Lung microvascular endothelial cell (primary cell): Measurements from ENCODE around the gene TUBGCP4. TPM values are rescaled to one million over a fixed set of nuclear protein-coding genes. Genes with fewer than 3 reads are reported as not detected.
"Not testable (repeated sequence)": the region's sequence is repeated elsewhere in the genome, so short reads cannot be mapped to it uniquely, and the experiment has no call there.

Source experiments
- DNase-seq, 2 donors: peaks; one replicate each; pipeline versions ENCODE4 v3.0.0 to v3.0.0-alpha.2; 2010; ENCODE audit warnings: low read depth in 2 of 2
- total RNA-seq: library from RNA; depleted of rRNA; stranded (reverse); fragments of >200 nt; gene quantifications from 2 replicates; pipeline ENCODE4 v1.2.1, GENCODE V29; 2014

The TUBGCP4 gene
- 6.5 and 8.5 TPM in 2 replicates for total RNA-seq

GRCh38 chr15:43370975-43371974 is at the start of gene TUBGCP4, which contains the start of gene ZSCAN29:
TSS of gene TUBGCP4 (plus strand) at chr15:43371101. CDS start at chr15:43371355, 254 bp downstream.
TSS of gene ZSCAN29 (minus strand) at chr15:43371043. CDS start at chr15:43369913, 1,130 bp downstream.
- DNase-seq = peak; percentile 72 to 77

GRCh38 chr15:43325039-43325684 is 45.7 kb upstream of the TUBGCP4 start:
- no peak for DNase-seq

GRCh38 chr15:43329217-43329959 is 41.5 kb upstream of the TUBGCP4 start:
- peak in 1 of 2 donors; percentile 33 for DNase-seq

- DNase-seq = peak; percentile 92 to 94
These were observed 40.7 kb upstream of the TUBGCP4 start, which contains the start of gene LCMT2 for GRCh38 chr15:43329960-43330779. TSS of gene LCMT2 (minus strand) at chr15:43330573. CDS start at chr15:43330489, 84 bp downstream.

GRCh38 chr15:43330780-43331087 is 40.2 kb upstream of the TUBGCP4 start:
- no peak for DNase-seq

- DNase-seq = no peak
These were observed 24.6 kb upstream of the TUBGCP4 start for GRCh38 chr15:43346305-43346704.

GRCh38 chr15:43347114-43347513 is 23.8 kb upstream of the TUBGCP4 start:
- no peak for DNase-seq

GRCh38 chr15:43352693-43353382 is 18.1 kb upstream of the TUBGCP4 start:
- no peak for DNase-seq

GRCh38 chr15:43360821-43361220 is 10.1 kb upstream of the TUBGCP4 start:
- no peak for DNase-seq

GRCh38 chr15:43361313-43361903 is 9.5 kb upstream of the TUBGCP4 start:
- DNase-seq = no peak

GRCh38 chr15:43370310-43370974 is 459 bp upstream of the TUBGCP4 start:
- DNase-seq = peak; percentile 23 to 34

- DNase-seq = peak; percentile 43 to 46
These were observed 5.3 kb downstream of the TUBGCP4 start for GRCh38 chr15:43376017-43376705.

GRCh38 chr15:43378601-43379000 is 7.7 kb downstream of the TUBGCP4 start:
- no peak for DNase-seq

- DNase-seq = no peak
These were observed 11.4 kb downstream of the TUBGCP4 start for GRCh38 chr15:43382310-43382709.

GRCh38 chr15:43383070-43383469 is 12.2 kb downstream of the TUBGCP4 start:
- peak in 1 of 2 donors; percentile 31 for DNase-seq

GRCh38 chr15:43390723-43391122 is 19.8 kb downstream of the TUBGCP4 start:
- DNase-seq = no peak

- not testable (repeated sequence) for DNase-seq
These were observed 22.7 kb downstream of the TUBGCP4 start for GRCh38 chr15:43393592-43393991.

GRCh38 chr15:43402255-43402654 is 31.4 kb downstream of the TUBGCP4 start:
- DNase-seq = no peak

- DNase-seq = no peak
These were observed 32.7 kb downstream of the TUBGCP4 start for GRCh38 chr15:43403616-43404015.
